HL-60 (cell line): ENCODE results near the gene CORIN.

Experiments
- CTCF ChIP-seq: IDR thresholded peaks from one replicate; pipeline ENCODE4 v1.5.1; 2011; ENCODE audit warnings: low read length, control low read depth, inconsistent platforms; ENCODE audit not compliant: insufficient read depth
- GABPA ChIP-seq: IDR thresholded peaks from 2 replicates; pipeline ENCODE4 v1.6.1; 2012; ENCODE audit warnings: low read depth
- POLR2AphosphoS5 ChIP-seq: IDR thresholded peaks from 2 replicates; pipeline ENCODE4 v1.6.1; 2012; ENCODE audit warnings: low read depth
- REST ChIP-seq: IDR thresholded peaks from 2 replicates; pipeline ENCODE4 v1.6.1; 2012; ENCODE audit warnings: low read depth; ENCODE audit not compliant: insufficient replicate concordance
- SPI1 ChIP-seq: IDR thresholded peaks from 2 replicates; pipeline ENCODE4 v1.6.1; 2012; ENCODE audit warnings: low read depth, mild to moderate bottlenecking, borderline replicate concordance

- TF ChIP-seq CTCF = no peak
- TF ChIP-seq POLR2AphosphoS5 = no peak
- no peak for TF ChIP-seq GABPA
- no peak for TF ChIP-seq REST
- TF ChIP-seq SPI1 = no peak
Measured at GRCh38 chr4:47852136-47852535, 14.3 kb upstream of the CORIN start.
